Lower leg skin (tissue), 4 donors: Measurements from ENCODE around the gene TMTC1. TPM values are rescaled to one million over a fixed set of nuclear protein-coding genes. Genes with fewer than 3 reads are reported as not detected.

Source experiments
- DNase-seq, 2 donors: peaks; one replicate each; pipeline ENCODE4 v3.0.0-alpha.2; 2019; ENCODE audit warnings: low spot score in 2 of 2
- H3K4me3 ChIP-seq: fragments of 200-600 bp; sonication (generic); 2 replicates; pipeline ENCODE4 v1.5.1; 2017; ENCODE audit warnings: mild to moderate bottlenecking, low read depth; ENCODE audit not compliant: poor library complexity, severe bottlenecking
- CTCF ChIP-seq, 3 donors: fragments of 450-650 bp; IDR thresholded peaks; one replicate each; pipeline ENCODE4 v1.5.1; 2016; ENCODE audit warnings: antibody characterized with exemption in 3 of 3, mild to moderate bottlenecking in 3 of 3, moderate library complexity in 2 of 3
- POLR2A ChIP-seq, 2 donors: fragments of 450-650 bp; IDR thresholded peaks; one replicate each; pipeline ENCODE4 v1.6.1; 2016 to 2017; ENCODE audit warnings: antibody characterized with exemption in 2 of 2, mild to moderate bottlenecking in 1 of 2, moderate library complexity in 1 of 2
- WGBS, 2 donors: methylation state at CpG; one replicate each; pipeline ENCODE4 v1.1.5; 2018; 5-methylcytosine and 5-hydroxymethylcytosine counted together
- intact Hi-C: fragments of 100-400 bp; cut with DNase I; formaldehyde crosslinking; loops from one replicate; pipeline ENCODE4 v1.15.0; 2023; ENCODE audit warnings: low total_unique reads
- total RNA-seq, 4 donors: library from RNA; depleted of rRNA; stranded (reverse); fragments of >200 nt; gene quantifications; one replicate each; pipeline ENCODE4 v1.1.0, GENCODE V29; 2016

The TMTC1 gene
- total RNA-seq, 4 donors from 2014 or later, result 14.1 to 38.2 (median 18.5) TPM

- no peak overlapping the region for H3K4me3 ChIP-seq
- intact Hi-C loops, result no loop called here
- WGBS, 2 donors, result 55 to 60% methylated on average over 6 of the region's 6 CpGs
- no peak for TF ChIP-seq POLR2A (IDR thresholded peaks at IDR 0.05)
- no peak for DNase-seq
Observed at GRCh38 chr12:29734734-29735133, 49.0 kb downstream of the TMTC1 start.

GRCh38 chr12:29734305-29734704 is 49.4 kb downstream of the TMTC1 start:
- TF ChIP-seq POLR2A (IDR thresholded peaks at IDR 0.05), result no peak
- no peak for TF ChIP-seq CTCF (IDR thresholded peaks at IDR 0.05)
- WGBS, 2 donors, result 83 to 86% methylated on average over 5 of the region's 5 CpGs

GRCh38 chr12:29733501-29733900 is 50.2 kb downstream of the TMTC1 start:
- TF ChIP-seq CTCF (IDR thresholded peaks at IDR 0.05), result no peak
- no peak for TF ChIP-seq POLR2A (IDR thresholded peaks at IDR 0.05)
- H3K4me3 ChIP-seq, result no peak overlapping the region
- no peak for DNase-seq
- WGBS, 2 donors, result 97 to 100% methylated on average over 1 of the region's 1 CpG
- intact Hi-C loops, result no loop called here

More at GRCh38 chr12:29734305-29734704, 49.4 kb downstream of the TMTC1 start:
- intact Hi-C loops, result no loop called here
- no peak overlapping the region for H3K4me3 ChIP-seq
- no peak for DNase-seq

GRCh38 chr12:29733060-29733459 is 50.7 kb downstream of the TMTC1 start:
- TF ChIP-seq CTCF (IDR thresholded peaks at IDR 0.05), result no peak
- TF ChIP-seq POLR2A (IDR thresholded peaks at IDR 0.05), result no peak
- DNase-seq, result no peak
- intact Hi-C loops, result no loop called here
- 89 to 94% methylated on average over 3 of the region's 3 CpGs for whole genome bisulfite sequencing, 2 donors
- H3K4me3 ChIP-seq, result no peak overlapping the region

- no peak for DNase-seq
- intact Hi-C loops, result no loop called here
- 75 to 84% methylated on average over 3 of the region's 3 CpGs for WGBS, 2 donors
- TF ChIP-seq POLR2A (IDR thresholded peaks at IDR 0.05) (no peak), CTCF (IDR thresholded peaks at IDR 0.05) (no peak)
- no peak overlapping the region for H3K4me3 ChIP-seq
Observed at GRCh38 chr12:29732593-29732992, 51.1 kb downstream of the TMTC1 start.

GRCh38 chr12:29732191-29732590 is 51.6 kb downstream of the TMTC1 start:
- no peak for DNase-seq
- no peak overlapping the region for H3K4me3 ChIP-seq
- WGBS, 2 donors, result 93 to 96% methylated on average over 2 of the region's 2 CpGs
- TF ChIP-seq CTCF (IDR thresholded peaks at IDR 0.05) (no peak), POLR2A (IDR thresholded peaks at IDR 0.05) (no peak)
- intact Hi-C loops, result no loop called here
